K562 (cell line): ENCODE results near the gene TP53I13. TPM values are rescaled to one million over a fixed set of nuclear protein-coding genes. Genes with fewer than 3 reads are reported as not detected.

Experiments
- ARNT ChIP-seq, 2 experiments: fragments of 450-650 bp; IDR thresholded peaks; 2 replicates each; pipeline ENCODE4 v1.6.1; 2016; ENCODE audit warnings: mild to moderate bottlenecking in 1 of 2
- CBX2 ChIP-seq: fragments of 200-600 bp; sonication (generic); IDR thresholded peaks from one replicate; pipeline ENCODE4 v1.6.1; 2012; ENCODE audit warnings: mild to moderate bottlenecking, low read length, inconsistent platforms; ENCODE audit not compliant: insufficient read depth, poor library complexity, severe bottlenecking
- FOSL1 ChIP-seq: fragments of 200-800 bp; sonication (Bioruptor generic); conservative IDR thresholded peaks from 2 replicates; pipeline ENCODE4 v1.6.1; 2016; ENCODE audit warnings: missing genetic modification characterization, missing compliant biosample characterization
- HDAC8 ChIP-seq: fragments of 450-650 bp; IDR thresholded peaks from 2 replicates; pipeline ENCODE4 v1.6.1; 2016; ENCODE audit warnings: mild to moderate bottlenecking, missing genetic modification characterization, moderate library complexity, missing compliant biosample characterization
- NFE2L1 ChIP-seq: fragments of 450-650 bp; IDR thresholded peaks from 2 replicates; pipeline ENCODE4 v1.6.1; 2016; ENCODE audit warnings: missing genetic modification characterization, low read depth, mild to moderate bottlenecking, missing compliant biosample characterization, moderate library complexity, borderline replicate concordance
- NFRKB ChIP-seq: fragments of 450-650 bp; IDR thresholded peaks from 2 replicates; pipeline ENCODE4 v1.6.1; 2016; ENCODE audit warnings: low read depth
- RBM17 ChIP-seq: fragments of 200-400 bp; formaldehyde crosslinking; IDR thresholded peaks from 2 replicates; pipeline ENCODE4 v1.6.1; 2017; ENCODE audit warnings: low read depth, mild to moderate bottlenecking, low read length, borderline replicate concordance
- SREBF2 ChIP-seq: sonication (generic); formaldehyde crosslinking; IDR thresholded peaks from 2 replicates; pipeline ENCODE4 v1.4.0; 2020; ENCODE audit warnings: mild to moderate bottlenecking, missing genetic modification reagents
- TBP ChIP-seq: optimal IDR thresholded peaks from 2 replicates; pipeline ENCODE3; 2011; ENCODE audit warnings: low read depth, low read length, improper control_type of control experiment
- U2AF2 ChIP-seq: fragments of 200-400 bp; formaldehyde crosslinking; optimal IDR thresholded peaks from 2 replicates; pipeline ENCODE3; 2017; ENCODE audit warnings: low read depth, mild to moderate bottlenecking, low read length
- ZNF324 ChIP-seq: fragments of 250-450 bp; sonication (Bioruptor Pico); IDR thresholded peaks from 2 replicates; pipeline ENCODE4 v1.4.0; 2020; ENCODE audit warnings: mild to moderate bottlenecking
- ZNF589 ChIP-seq: fragments of 200-800 bp; sonication (Bioruptor generic); IDR thresholded peaks from 2 replicates; pipeline ENCODE4 v1.6.1; 2016; ENCODE audit warnings: low read depth, missing genetic modification characterization, missing compliant biosample characterization
- polyA plus RNA-seq, 8 experiments: library from polyadenylated mRNA; depleted of rRNA in 4 of 8; stranded (reverse) in 5 of 8; unstranded in 3 of 8; fragments of >200 nt; fragmentation: Nextera tagmentation in 2 of 8; fragmentation: Illumina TruSeq in 1 of 8; extraction: Ambion mirVana in 2 of 8; extraction: Trizol in 1 of 8; gene quantifications; 2 replicates each; pipeline versions ENCODE4 v1.2.1 to v1.2.3, GENCODE V29; 2011 to 2014; ENCODE audit warnings: inconsistent platforms in 1 of 8, missing spikeins in 1 of 8
- total RNA-seq, 7 experiments: library from RNA; depleted of rRNA in 6 of 7; stranded (reverse); fragments of >200 nt in 6 of 7; fragmentation: Illumina TruSeq in 2 of 7; extraction: Trizol in 2 of 7; gene quantifications; 2 replicates each; pipeline versions ENCODE4 v1.2.1 to v1.2.3, GENCODE V29; 2011 to 2021; ENCODE audit warnings: low replicate concordance in 1 of 7
- TF ChIP-seq, protein P1 (sequence below): sonication (generic); formaldehyde crosslinking; IDR thresholded peaks from 2 replicates; pipeline ENCODE4 v1.8.1; 2023; ENCODE audit warnings: mild to moderate bottlenecking, missing genetic modification reagents, moderate library complexity
- TF ChIP-seq, protein P2 (sequence below): sonication (generic); formaldehyde crosslinking; IDR thresholded peaks from 2 replicates; pipeline ENCODE4 v1.8.1; 2023; ENCODE audit warnings: mild to moderate bottlenecking, missing genetic modification reagents
- TF ChIP-seq, protein P3 (sequence below): fragments of 150-350 bp; conservative IDR thresholded peaks from 2 replicates; pipeline ENCODE4 v1.6.1; 2014; ENCODE audit warnings: low read length
- TF ChIP-seq, protein P4 (sequence below): fragments of 200-800 bp; sonication (Bioruptor generic); IDR thresholded peaks from 2 replicates; pipeline ENCODE4 v1.6.1; 2017; ENCODE audit warnings: missing genetic modification characterization, missing compliant biosample characterization
- TF ChIP-seq, protein P5 (sequence below): fragments of 250-450 bp; sonication (Bioruptor Pico); IDR thresholded peaks from 2 replicates; pipeline ENCODE4 v1.5.0; 2020; ENCODE audit warnings: mild to moderate bottlenecking

TP53I13 gene
- total and polyA plus RNA-seq, 9 of the 15 experiments (the other 6 are each of a cell fraction or from before 2014, with no cell fraction given) = 0.08 to 28.3 (median 9.1) TPM

DNA sequence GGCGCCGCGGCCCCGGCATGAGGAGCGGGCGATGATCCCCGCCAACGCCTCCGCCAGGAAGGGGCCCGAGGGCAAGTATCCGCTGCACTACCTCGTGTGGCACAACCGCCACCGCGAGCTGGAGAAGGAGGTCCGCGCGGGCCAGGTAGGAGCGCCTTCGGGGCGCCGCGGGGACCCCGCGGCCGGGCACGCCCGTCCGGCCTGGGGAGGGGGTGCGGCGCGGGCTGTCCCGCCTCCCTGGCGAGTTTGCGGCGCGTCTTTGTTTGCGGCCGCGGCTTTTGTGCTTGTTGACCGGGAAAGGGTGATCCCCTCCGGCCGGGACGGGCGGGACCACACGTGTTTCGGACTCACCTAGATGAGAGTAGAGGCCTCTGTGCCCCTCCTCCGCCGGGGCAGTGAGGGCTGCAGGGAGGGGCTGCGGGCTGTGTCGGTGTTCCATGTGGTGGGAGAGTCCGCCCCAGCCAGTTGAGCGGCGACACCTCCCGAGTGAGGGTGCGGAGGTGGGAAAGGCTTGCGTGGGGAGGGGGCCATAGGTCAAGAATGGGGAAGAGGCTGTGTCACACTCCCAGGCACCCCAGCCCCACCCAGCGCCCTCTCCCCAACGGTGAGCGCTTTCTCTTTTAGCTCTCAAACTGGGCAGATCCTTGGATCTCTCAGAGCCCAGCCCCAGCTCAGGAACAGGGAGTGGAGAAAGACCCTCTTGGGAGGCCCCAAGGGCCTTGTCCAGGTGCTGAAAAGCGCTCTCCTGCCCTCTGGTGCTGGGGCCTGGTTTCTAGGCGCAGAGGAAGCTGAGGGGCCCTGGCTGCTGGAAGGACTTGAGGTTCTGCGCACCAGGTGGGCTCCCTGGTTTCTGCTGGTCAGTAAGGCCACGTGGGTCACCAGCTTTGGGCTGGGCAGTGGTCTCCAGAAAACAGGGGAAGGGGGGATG is 25.4 kb downstream of the TP53I13 start (continued):
- TF ChIP-seq, protein P1, sequence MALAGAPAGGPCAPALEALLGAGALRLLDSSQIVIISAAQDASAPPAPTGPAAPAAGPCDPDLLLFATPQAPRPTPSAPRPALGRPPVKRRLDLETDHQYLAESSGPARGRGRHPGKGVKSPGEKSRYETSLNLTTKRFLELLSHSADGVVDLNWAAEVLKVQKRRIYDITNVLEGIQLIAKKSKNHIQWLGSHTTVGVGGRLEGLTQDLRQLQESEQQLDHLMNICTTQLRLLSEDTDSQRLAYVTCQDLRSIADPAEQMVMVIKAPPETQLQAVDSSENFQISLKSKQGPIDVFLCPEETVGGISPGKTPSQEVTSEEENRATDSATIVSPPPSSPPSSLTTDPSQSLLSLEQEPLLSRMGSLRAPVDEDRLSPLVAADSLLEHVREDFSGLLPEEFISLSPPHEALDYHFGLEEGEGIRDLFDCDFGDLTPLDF (CRISPR knock-in tag) = peak; percentile 95; the same call in 1 of the 2 replicates
- TF ChIP-seq TBP = no peak
- no peak for TF ChIP-seq HDAC8 (tag)
- TF ChIP-seq RBM17 = no peak
- TF ChIP-seq ARNT (IDR thresholded peaks at IDR 0.05) = no peak
- TF ChIP-seq SREBF2 (CRISPR knock-in tag) = peak; percentile 90; the same call in 1 of the 2 replicates
- no peak for TF ChIP-seq ZNF324 (CRISPR knock-in tag)
- TF ChIP-seq, protein P2, sequence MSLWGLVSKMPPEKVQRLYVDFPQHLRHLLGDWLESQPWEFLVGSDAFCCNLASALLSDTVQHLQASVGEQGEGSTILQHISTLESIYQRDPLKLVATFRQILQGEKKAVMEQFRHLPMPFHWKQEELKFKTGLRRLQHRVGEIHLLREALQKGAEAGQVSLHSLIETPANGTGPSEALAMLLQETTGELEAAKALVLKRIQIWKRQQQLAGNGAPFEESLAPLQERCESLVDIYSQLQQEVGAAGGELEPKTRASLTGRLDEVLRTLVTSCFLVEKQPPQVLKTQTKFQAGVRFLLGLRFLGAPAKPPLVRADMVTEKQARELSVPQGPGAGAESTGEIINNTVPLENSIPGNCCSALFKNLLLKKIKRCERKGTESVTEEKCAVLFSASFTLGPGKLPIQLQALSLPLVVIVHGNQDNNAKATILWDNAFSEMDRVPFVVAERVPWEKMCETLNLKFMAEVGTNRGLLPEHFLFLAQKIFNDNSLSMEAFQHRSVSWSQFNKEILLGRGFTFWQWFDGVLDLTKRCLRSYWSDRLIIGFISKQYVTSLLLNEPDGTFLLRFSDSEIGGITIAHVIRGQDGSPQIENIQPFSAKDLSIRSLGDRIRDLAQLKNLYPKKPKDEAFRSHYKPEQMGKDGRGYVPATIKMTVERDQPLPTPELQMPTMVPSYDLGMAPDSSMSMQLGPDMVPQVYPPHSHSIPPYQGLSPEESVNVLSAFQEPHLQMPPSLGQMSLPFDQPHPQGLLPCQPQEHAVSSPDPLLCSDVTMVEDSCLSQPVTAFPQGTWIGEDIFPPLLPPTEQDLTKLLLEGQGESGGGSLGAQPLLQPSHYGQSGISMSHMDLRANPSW (CRISPR knock-in tag) = peak; percentile 71; the same call in 1 of the 2 replicates
- no peak for TF ChIP-seq CBX2
- no peak for TF ChIP-seq FOSL1 (tag)
- TF ChIP-seq, protein P3, sequence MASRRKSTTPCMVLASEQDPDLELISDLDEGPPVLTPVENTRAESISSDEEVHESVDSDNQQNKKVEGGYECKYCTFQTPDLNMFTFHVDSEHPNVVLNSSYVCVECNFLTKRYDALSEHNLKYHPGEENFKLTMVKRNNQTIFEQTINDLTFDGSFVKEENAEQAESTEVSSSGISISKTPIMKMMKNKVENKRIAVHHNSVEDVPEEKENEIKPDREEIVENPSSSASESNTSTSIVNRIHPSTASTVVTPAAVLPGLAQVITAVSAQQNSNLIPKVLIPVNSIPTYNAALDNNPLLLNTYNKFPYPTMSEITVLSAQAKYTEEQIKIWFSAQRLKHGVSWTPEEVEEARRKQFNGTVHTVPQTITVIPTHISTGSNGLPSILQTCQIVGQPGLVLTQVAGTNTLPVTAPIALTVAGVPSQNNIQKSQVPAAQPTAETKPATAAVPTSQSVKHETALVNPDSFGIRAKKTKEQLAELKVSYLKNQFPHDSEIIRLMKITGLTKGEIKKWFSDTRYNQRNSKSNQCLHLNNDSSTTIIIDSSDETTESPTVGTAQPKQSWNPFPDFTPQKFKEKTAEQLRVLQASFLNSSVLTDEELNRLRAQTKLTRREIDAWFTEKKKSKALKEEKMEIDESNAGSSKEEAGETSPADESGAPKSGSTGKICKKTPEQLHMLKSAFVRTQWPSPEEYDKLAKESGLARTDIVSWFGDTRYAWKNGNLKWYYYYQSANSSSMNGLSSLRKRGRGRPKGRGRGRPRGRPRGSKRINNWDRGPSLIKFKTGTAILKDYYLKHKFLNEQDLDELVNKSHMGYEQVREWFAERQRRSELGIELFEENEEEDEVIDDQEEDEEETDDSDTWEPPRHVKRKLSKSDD = no peak
- no peak for TF ChIP-seq NFRKB
- TF ChIP-seq, protein P4, sequence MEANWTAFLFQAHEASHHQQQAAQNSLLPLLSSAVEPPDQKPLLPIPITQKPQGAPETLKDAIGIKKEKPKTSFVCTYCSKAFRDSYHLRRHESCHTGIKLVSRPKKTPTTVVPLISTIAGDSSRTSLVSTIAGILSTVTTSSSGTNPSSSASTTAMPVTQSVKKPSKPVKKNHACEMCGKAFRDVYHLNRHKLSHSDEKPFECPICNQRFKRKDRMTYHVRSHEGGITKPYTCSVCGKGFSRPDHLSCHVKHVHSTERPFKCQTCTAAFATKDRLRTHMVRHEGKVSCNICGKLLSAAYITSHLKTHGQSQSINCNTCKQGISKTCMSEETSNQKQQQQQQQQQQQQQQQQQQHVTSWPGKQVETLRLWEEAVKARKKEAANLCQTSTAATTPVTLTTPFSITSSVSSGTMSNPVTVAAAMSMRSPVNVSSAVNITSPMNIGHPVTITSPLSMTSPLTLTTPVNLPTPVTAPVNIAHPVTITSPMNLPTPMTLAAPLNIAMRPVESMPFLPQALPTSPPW (CRISPR knock-in tag) = no peak
- TF ChIP-seq ZNF589 (CRISPR knock-in tag) = no peak
- no peak for TF ChIP-seq U2AF2
- TF ChIP-seq, protein P5, sequence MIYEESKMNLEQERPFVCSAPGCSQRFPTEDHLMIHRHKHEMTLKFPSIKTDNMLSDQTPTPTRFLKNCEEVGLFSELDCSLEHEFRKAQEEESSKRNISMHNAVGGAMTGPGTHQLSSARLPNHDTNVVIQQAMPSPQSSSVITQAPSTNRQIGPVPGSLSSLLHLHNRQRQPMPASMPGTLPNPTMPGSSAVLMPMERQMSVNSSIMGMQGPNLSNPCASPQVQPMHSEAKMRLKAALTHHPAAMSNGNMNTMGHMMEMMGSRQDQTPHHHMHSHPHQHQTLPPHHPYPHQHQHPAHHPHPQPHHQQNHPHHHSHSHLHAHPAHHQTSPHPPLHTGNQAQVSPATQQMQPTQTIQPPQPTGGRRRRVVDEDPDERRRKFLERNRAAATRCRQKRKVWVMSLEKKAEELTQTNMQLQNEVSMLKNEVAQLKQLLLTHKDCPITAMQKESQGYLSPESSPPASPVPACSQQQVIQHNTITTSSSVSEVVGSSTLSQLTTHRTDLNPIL = no peak
- no peak for TF ChIP-seq NFE2L1 (tag)
